HEK293T (cell line): ENCODE results near the gene MYLK.

Source experiments
- ARNT ChIP-seq: fragments of 450-650 bp; IDR thresholded peaks from 2 replicates; pipeline ENCODE4 v1.6.1; 2017; ENCODE audit warnings: mild to moderate bottlenecking
- BHLHE40 ChIP-seq: fragments of 450-650 bp; IDR thresholded peaks from 2 replicates; pipeline ENCODE4 v1.6.1; 2016; ENCODE audit warnings: mild to moderate bottlenecking, moderate library complexity, borderline replicate concordance
- FOXK2 ChIP-seq: fragments of 450-650 bp; IDR thresholded peaks from 2 replicates; pipeline ENCODE4 v1.6.1; 2016; ENCODE audit warnings: mild to moderate bottlenecking
- FOXM1 ChIP-seq: fragments of 450-650 bp; IDR thresholded peaks from 2 replicates; pipeline ENCODE4 v1.6.1; 2017; ENCODE audit warnings: mild to moderate bottlenecking, borderline replicate concordance
- L3MBTL2 ChIP-seq: fragments of 450-650 bp; conservative IDR thresholded peaks from 2 replicates; pipeline ENCODE4 v1.6.1; 2016; ENCODE audit warnings: mild to moderate bottlenecking
- NFRKB ChIP-seq: fragments of 450-650 bp; IDR thresholded peaks from 2 replicates; pipeline ENCODE4 v1.6.1; 2016; ENCODE audit warnings: mild to moderate bottlenecking, moderate library complexity
- SP1 ChIP-seq: fragments of 450-650 bp; IDR thresholded peaks from 2 replicates; pipeline ENCODE4 v1.6.1; 2017
- SUZ12 ChIP-seq: fragments of 450-650 bp; IDR thresholded peaks from 2 replicates; pipeline ENCODE4 v1.6.1; 2016; ENCODE audit warnings: mild to moderate bottlenecking

DNA sequence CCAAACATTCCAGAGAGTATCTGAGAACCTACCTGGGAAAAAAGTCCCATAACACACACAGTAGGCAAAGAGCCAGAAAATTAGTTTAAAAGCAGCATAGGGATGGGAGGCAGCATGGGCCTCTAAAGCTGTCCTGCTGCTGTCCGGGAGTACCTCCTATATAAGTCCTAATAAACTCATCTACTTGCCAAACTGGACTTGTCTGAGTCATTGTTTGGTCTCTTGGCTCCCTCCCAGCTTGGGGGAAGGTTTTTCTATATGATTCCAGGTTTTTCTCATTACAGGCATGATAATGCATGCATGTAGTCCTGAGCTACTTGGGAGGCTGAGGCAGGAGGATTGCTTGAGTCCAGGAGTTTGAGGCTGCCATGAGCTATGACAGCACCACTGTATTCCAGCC lies 281.8 kb downstream of the MYLK start:
- no peak for TF ChIP-seq BHLHE40
- TF ChIP-seq SUZ12, result no peak
- TF ChIP-seq NFRKB, result no peak
- TF ChIP-seq FOXM1, result no peak
- no peak for TF ChIP-seq FOXK2
- no peak for TF ChIP-seq ARNT
- no peak for TF ChIP-seq SP1
- no peak for TF ChIP-seq L3MBTL2
